ENCODE measurements around the gene NPDC1.

GRCh38 chr9:137030006-137030405, 16.0 kb downstream of the NPDC1 start:
- TF ChIP-seq, protein P1, sequence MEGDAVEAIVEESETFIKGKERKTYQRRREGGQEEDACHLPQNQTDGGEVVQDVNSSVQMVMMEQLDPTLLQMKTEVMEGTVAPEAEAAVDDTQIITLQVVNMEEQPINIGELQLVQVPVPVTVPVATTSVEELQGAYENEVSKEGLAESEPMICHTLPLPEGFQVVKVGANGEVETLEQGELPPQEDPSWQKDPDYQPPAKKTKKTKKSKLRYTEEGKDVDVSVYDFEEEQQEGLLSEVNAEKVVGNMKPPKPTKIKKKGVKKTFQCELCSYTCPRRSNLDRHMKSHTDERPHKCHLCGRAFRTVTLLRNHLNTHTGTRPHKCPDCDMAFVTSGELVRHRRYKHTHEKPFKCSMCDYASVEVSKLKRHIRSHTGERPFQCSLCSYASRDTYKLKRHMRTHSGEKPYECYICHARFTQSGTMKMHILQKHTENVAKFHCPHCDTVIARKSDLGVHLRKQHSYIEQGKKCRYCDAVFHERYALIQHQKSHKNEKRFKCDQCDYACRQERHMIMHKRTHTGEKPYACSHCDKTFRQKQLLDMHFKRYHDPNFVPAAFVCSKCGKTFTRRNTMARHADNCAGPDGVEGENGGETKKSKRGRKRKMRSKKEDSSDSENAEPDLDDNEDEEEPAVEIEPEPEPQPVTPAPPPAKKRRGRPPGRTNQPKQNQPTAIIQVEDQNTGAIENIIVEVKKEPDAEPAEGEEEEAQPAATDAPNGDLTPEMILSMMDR (conservative IDR thresholded peaks at IDR 0.05), result no peak
- TF ChIP-seq EZH2 (IDR thresholded peaks at IDR 0.05; ENCODE audit: low read depth), result no peak
